SIG-M5 treated with dmso at 0.1 percent for 504 hours (cell line): ENCODE results near the gene CFAP46.

Experiments
- DNase-seq: peaks from one replicate; lab custom pipeline; 2025; ENCODE audit not compliant: unreplicated experiment; lab: John Stamatoyannopoulos, UW

Gene CFAP46

DNA sequence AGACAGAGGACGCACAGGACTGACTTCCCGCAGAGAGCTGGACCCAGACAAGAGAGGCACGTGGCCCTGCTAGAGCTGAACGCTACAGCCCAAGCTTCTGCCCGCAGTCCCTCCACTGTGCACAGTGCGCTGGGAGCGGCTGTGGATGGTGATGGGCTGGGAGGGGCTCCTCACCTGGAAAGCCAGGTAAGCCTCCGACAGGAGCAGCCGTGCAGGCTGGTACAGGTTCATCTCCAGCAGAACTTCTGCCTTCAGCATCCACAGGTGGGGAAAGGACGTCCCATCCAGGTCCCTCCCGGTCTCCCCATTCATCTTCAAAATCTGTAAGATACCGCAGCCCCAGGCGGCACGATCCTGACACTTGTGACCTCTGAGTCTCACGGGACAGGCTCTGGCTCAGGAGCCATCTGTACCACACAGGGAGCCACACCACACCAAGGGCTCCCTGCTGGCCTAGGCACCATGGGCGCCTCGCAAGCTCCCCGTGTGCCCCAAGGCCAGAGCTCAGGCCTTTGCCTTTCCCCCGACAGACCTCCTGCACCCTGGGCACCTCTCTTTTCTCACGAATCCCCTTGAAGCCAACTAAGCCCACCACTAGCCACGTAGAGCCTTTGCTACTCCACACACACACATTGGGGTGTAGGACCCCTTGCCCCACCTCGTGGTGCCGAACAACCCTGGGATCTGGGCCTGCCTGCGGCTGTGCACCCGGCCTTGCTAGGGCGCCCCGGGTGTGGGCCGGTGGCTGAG is 76.3 kb downstream of the CFAP46 start:
- DNase-seq, result no peak

- no peak for DNase-seq
Measured at GRCh38 chr10:132865171-132865631, 77.2 kb downstream of the CFAP46 start.

GRCh38 chr10:132862485-132863420 is 79.6 kb downstream of the CFAP46 start:
- no peak for DNase-seq

GRCh38 chr10:132861884-132862461 is 80.4 kb downstream of the CFAP46 start:
- no peak for DNase-seq

DNA sequence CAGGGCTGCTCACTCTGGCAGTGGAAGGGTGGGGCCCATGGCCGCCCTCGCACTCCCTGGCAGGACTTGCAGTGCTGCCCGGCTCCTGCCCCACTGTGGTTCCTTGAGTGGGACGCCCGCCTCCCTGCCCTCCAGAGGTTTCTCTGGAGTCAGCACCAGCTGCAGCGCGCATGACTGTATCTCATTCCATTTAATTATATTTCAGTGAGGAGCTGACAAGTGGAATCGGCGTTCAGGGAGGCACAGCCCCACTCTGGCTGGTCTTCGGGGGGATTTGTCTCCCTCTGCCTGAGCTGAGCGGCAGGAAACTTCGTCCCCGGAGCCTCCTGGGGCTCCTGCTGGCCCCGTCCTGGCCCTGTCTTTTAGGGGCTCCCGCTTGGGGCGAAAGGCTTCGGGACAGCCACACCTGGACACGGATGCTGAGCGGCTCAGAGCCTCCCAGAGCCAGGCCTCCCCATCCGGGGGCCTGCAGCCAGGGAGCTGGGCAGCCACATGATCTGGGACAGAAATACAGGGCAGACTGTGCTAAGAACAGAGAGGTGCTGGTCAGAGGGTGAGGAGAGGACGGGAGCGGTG is 81.2 kb downstream of the CFAP46 start:
- no peak for DNase-seq

GRCh38 chr10:132860532-132860931 is 81.8 kb downstream of the CFAP46 start:
- no peak for DNase-seq

DNA sequence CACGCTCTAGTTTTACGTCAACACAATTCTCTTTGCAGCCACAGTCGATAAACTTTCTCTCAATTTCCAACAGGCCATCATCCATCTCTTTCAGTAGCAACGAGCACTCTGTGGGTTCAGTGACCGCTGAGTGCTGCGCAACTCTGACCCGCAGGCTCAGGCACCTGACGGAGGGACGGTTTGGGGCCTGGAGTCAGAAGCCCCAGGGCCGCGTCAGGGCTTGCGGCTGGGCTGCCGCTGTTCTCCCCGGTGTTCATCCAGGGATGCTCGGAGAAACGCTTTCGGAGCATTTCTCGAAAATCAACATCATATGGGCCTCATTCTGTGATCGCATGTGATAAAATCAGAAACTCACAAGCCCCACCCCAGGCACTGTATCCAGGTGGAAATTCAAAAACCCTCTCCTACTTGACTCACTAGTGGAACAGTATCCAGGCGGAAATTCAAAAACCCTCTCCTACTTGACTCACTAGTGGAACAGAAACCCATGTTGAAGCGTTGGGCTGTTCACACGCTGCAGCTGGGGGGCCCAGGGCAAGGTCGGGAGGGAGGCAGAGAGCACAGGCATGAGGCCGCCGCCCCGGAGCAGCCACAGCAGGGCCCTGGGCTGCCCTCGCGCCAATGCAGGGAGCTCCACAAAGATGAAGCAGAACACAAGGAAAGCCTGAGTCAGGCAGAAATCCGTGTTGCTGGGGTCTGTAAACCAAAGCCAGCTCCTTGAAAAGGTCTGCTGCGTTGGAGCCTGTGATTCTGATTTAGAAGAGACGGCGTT is 83.1 kb downstream of the CFAP46 start:
- DNase-seq, result no peak

DNA sequence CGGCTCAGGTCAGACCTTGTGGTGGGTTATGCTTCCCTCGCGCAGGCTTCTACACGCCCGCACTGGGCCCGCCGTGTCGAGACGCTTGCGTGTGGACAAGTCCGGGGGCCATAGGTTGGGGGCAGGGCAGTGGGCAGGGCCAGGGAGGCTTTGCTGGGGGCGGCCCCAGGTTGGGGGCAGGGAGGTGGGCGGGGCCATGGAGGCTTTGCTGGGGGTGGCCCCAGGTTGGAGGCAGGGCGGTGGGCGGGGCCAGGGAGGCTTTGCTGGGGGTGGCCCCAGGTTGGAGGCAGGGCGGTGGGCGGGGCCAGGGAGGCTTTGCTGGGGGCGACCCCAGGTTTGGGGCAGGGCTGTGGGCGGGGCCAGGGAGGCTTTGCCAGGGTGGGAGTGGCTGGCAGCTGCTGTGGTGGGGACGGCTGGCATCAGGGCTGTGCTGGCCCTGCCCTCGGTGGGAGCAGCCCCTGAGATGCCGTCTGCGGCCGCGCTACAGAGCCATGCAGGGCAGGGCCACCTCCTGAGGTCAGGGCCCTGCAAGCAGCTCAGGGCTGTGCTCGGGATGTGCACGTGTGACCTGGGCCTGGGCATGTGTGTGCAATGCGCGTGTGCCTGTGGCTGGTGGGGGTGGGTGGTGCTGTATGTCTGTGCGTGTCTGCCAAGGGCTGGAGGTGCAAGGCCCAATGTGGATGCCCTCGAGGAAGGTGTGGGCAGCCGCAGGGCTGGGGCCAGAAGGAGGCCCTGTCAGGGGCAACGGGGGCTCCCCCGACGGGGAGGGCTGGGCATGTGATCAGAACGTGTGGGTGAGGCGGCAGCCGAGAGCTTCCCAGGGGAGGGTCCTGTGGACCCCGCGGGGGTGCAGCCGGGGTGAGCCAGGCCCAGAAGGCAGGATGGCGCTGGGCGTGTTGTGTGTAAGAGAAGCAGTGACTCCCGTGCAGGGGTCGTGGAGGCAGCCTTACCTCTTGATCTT is 84.0 kb downstream of the CFAP46 start:
- DNase-seq, result no peak

DNA sequence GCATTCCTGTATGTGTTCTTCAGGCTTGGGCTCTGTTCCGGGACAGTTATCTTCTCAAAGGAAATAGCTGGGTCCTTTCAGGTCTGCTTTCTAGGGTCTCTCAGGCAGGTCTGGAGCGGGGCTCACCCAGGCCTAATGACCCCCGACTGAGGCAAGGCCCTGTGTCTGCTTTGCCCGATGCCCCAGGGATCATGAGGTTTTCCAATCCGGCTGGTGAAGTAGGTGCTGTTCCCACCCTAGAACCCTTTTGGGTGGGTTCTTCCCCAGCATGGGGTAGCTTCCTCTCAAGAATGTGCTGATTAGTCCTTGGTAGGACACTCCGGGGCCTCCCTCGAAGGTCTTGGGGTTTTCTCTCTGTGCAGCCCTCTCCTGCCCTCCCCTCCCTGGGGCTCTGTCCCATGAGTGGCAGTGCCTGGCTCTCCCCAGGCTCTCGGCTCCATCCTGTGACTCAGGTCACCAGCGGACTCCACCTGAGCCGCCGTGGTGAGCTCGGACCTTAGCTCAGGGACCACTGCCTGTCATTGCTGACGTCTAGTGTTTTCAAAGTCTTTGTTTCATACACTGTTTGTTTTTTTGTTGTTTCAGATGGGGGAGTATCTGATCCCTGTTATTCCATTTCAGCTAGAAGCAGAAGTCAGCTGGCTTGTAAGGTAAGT is 85.4 kb downstream of the CFAP46 start:
- no peak for DNase-seq

GRCh38 chr10:132855889-132856288 is 86.5 kb downstream of the CFAP46 start:
- no peak for DNase-seq

DNA sequence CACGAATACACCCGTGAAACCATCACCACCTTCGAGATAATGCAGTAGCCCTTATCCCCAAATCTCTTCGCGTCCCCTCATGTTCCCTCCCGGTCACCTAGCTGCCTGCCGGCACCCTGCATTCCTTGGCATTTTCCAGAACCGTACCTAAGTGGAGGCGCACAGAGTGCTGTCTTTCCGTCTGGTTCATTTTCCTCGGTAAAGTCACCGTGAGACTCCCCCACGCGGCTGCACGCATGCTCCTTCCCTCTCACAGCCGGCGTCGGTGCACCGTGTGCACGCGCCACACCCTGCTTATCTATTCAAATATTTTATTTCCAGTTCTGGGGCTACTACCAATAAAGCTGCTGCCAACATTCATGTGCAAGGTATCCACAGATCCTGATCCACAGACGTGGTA is 90.9 kb downstream of the CFAP46 start:
- DNase-seq, result no peak

DNA sequence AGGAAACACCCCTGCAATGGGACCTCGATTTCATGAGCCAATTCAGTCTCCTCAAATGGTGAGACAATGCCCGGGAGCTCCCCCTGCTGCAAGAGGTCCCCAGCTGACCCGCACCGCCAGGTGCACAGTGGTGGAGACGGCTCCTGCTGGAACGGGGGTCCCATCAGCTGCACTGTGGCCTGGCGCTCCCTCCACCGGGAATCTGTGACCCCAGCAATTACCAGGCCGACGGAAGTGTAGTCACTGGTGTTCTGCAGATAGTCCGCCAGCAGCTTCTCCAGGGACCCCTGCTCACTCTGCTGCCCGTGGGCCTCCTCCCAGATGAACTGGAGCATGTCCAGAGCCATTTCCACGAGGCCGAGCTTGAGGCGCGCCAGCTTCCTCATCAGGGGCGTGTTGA is 91.5 kb downstream of the CFAP46 start:
- DNase-seq, result no peak

DNA sequence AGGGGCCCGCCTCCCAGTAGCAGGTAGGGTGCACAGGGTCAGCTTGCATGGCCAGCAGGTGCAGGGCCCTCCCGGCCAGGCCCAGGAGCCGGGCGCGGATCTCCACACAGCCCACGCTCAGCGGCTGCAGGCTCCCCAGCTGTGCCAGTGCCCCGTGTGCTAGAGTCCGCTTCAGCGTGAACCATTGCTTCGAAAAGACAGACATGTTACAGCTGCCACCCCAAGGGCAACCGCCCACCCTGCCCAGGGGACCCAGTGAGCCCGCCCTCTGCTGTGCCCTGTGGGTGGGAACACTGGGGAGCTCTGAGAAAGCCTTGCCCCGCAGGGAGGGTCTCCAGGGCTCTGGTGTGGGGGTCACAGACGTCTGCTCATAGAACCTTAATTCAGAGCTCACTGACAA is 92.1 kb downstream of the CFAP46 start:
- DNase-seq, result no peak

GRCh38 chr10:132849546-132850031 is 92.8 kb downstream of the CFAP46 start:
- no peak for DNase-seq

GRCh38 chr10:132848951-132849545 is 93.3 kb downstream of the CFAP46 start:
- DNase-seq, result no peak

GRCh38 chr10:132848291-132848701 is 94.1 kb downstream of the CFAP46 start:
- no peak for DNase-seq

GRCh38 chr10:132847856-132848255 is 94.5 kb downstream of the CFAP46 start:
- DNase-seq, result no peak

DNA sequence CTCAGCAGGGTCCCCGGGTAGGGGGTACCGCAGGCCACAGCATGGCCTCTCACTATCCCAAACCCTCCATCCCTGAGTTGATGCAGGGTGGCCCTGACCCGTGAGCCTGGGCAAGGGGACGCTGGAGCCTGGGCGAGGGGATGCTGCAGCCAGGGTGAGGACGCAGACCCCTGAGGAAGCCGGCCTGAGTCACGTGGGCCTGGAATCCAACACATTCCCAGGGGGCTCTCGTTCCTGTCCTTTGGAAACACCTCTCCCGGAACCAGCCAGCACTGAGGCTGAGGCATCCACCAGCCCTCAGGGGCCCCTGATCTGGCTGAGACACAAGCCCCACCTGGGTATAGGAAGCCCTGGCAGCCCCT is 95.0 kb downstream of the CFAP46 start:
- DNase-seq, result no peak
